ENCODE results near the gene ZNF480. TPM values are rescaled to one million over a fixed set of nuclear protein-coding genes. Genes with fewer than 3 reads are reported as not detected.
A peak's percentile ranks its signal among the peaks of the same experiment; 100 is the strongest.

ZNF480 gene
- total RNA-seq, 1 experiment from 2014 or later = 5.1 TPM

DNA sequence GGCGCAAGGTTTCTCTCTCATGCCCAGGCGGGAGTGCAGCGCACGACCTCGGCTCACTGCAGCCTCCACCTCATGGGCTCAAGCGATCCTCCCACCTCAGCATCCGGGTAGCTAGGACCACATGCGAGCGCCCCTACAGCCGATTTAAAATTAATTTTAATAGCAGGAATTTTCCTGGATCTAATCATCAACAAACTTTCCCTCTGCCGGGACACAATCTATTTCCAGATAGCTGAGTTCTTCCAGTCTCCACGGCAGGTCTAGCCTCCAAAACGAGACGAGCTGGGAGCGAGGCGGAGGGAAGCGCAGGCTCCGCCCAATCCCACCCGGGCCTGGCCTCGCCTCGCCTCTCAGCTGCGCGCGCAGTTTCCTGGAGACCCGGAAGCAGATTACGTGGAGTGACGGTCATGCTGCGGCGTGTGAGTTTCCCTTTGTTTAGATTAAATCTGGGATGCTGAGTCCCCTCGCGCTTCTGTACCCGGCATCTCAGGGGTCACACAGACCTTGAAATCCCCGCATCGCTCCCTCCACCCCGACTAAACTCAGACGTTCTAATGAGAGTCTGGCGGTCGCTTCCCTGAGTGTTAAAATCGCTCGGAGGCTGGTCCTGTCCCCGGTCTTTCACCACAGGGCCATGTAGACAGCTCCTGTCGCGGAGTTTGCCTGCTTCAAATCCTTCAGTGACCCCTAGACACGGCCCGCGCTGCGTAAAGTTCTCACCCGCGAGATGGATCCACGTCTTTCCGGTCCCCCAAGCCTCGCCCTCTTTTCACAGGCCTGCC lies 72.8 kb downstream of the ZNF480 start, which contains the start of gene ZNF880:
TSS of gene ZNF880 (plus strand) at position 365 of the 782 bp plus-strand sequence. CDS start at position 408, 43 bp downstream.
- no peak within 1 kb of the TSS for H3K27ac Mint-ChIP-seq (ENCODE audit: unreplicated experiment)
- no peaks in the 10 kb centered on the region for H3K36me3 Mint-ChIP-seq (ENCODE audit: insufficient read depth, unreplicated experiment)
- H3K4me3 Mint-ChIP-seq (ENCODE audit: low read depth, unreplicated experiment) = no peak within 1 kb of the TSS
- peaks cover 16% of the 10 kb centered on the region for H3K9me3 Mint-ChIP-seq (ENCODE audit: low read depth, unreplicated experiment)
- CTCF ChIA-PET = no interaction called here
- H3K4me1 Mint-ChIP-seq (ENCODE audit: low read depth, unreplicated experiment) = no peaks in the 10 kb centered on the region
- TF ChIP-seq, protein P1, sequence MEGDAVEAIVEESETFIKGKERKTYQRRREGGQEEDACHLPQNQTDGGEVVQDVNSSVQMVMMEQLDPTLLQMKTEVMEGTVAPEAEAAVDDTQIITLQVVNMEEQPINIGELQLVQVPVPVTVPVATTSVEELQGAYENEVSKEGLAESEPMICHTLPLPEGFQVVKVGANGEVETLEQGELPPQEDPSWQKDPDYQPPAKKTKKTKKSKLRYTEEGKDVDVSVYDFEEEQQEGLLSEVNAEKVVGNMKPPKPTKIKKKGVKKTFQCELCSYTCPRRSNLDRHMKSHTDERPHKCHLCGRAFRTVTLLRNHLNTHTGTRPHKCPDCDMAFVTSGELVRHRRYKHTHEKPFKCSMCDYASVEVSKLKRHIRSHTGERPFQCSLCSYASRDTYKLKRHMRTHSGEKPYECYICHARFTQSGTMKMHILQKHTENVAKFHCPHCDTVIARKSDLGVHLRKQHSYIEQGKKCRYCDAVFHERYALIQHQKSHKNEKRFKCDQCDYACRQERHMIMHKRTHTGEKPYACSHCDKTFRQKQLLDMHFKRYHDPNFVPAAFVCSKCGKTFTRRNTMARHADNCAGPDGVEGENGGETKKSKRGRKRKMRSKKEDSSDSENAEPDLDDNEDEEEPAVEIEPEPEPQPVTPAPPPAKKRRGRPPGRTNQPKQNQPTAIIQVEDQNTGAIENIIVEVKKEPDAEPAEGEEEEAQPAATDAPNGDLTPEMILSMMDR (IDR thresholded peaks at IDR 0.05; ENCODE audit: unreplicated experiment) = no peak
- DNase-seq = no peak
- BruUV-seq (replicated peaks) = no TSS peak
- intact Hi-C loops (cut with micrococcal nuclease; ENCODE audit: unreplicated experiment) = no loop called here
- no peaks in the 10 kb centered on the region for H3K27me3 Mint-ChIP-seq (ENCODE audit: unreplicated experiment)

DNA sequence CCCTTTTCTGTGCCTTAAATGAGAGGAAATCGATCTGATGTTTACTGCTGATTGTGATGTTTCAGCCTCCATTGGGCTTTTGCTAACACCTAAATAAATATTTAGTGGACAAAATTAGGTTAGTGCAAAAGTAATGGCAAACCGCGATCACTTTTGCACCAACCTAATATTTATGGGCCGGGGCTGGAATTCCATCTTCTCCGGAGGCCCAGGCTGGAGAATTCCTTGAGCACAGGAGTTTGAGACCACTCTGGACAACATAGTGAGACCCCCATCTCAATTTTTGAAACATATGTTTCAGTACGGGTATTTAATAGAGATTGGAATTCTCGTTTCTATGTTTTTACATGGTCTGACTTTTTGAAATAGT lies 73.4 kb downstream of the ZNF480 start:
- no peaks in the 10 kb centered on the region for H3K36me3 Mint-ChIP-seq (ENCODE audit: insufficient read depth, unreplicated experiment)
- CTCF ChIA-PET = no interaction called here
- H3K4me3 Mint-ChIP-seq (ENCODE audit: low read depth, unreplicated experiment) = no peak overlapping the region
- H3K4me1 Mint-ChIP-seq (ENCODE audit: low read depth, unreplicated experiment) = no peaks in the 10 kb centered on the region
- BruUV-seq (replicated peaks) = no TSS peak
- H3K27ac Mint-ChIP-seq (ENCODE audit: unreplicated experiment) = no peak overlapping the region
- intact Hi-C loops (cut with micrococcal nuclease; ENCODE audit: unreplicated experiment) = no loop called here
- peaks cover 17% of the 10 kb centered on the region for H3K9me3 Mint-ChIP-seq (ENCODE audit: low read depth, unreplicated experiment)
- TF ChIP-seq, protein P1 (IDR thresholded peaks at IDR 0.05; ENCODE audit: unreplicated experiment) = no peak
- no peaks in the 10 kb centered on the region for H3K27me3 Mint-ChIP-seq (ENCODE audit: unreplicated experiment)
- no peak for DNase-seq

Small RNA genes within 50 kb of the gene (microRNA-seq; reads per million reads assigned to microRNA genes)
- gene MIR643 = 9.1 reads per million, percentile 30 among the genes with 10 or more reads in this experiment

Other genes with a start within 250 kb of the ZNF480 start
- 16.0 TPM in 2 replicates for gene ZNF432, start 248.3 kb upstream of the ZNF480 start, total RNA-seq (2022)
- gene ZNF841, start 201.4 kb upstream of the ZNF480 start, total RNA-seq (2022) = 37.6 and 39.8 TPM in 2 replicates
- gene ZNF616, start 157.2 kb upstream of the ZNF480 start, total RNA-seq (2022) = 8.9 and 9.2 TPM in 2 replicates
- gene ZNF836, start 125.5 kb upstream of the ZNF480 start, total RNA-seq (2022) = 11.3 and 12.0 TPM in 2 replicates
- 288 and 291 TPM in 2 replicates for gene PPP2R1A, start 107.1 kb upstream of the ZNF480 start, total RNA-seq (2022)
- 26.6 and 28.3 TPM in 2 replicates for gene ZNF766, start 27.6 kb upstream of the ZNF480 start, total RNA-seq (2022)
- gene ZNF610, start 39.1 kb downstream of the ZNF480 start, total RNA-seq (2022) = not detected in 2 replicates
- gene ZNF880, start 72.8 kb downstream of the ZNF480 start, total RNA-seq (2022) = not detected in 2 replicates
- not detected in 2 replicates for gene ZNF528, start 100.7 kb downstream of the ZNF480 start, total RNA-seq (2022)
- not detected in 2 replicates for gene ZNF534, start 132.0 kb downstream of the ZNF480 start, total RNA-seq (2022)
- not detected in 2 replicates for gene ZNF578, start 156.4 kb downstream of the ZNF480 start, total RNA-seq (2022)
- gene ZNF808, start 230.5 kb downstream of the ZNF480 start, total RNA-seq (2022) = not detected in 2 replicates

Measured in Calu3 (cell line).